Measurements from ENCODE around the gene PLTP.

PLTP gene

DNA sequence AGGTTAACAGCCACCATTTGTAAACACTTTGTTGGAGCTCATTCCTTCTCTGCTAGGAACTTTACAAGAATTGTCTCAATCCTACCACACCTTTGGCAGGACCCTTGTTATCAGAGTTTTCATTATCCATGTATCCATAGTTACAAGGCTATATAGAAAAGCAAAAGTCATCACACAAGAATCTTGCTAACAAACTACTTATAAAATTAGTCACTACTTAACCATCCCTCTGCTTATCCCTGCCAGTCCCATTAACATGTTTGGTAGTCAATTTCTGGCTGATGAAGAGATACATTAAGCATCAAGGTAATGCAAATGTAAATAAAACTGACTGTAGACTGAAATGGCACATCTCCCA lies 44.2 kb downstream of the PLTP start:
- no peak for DNase-seq

DNA sequence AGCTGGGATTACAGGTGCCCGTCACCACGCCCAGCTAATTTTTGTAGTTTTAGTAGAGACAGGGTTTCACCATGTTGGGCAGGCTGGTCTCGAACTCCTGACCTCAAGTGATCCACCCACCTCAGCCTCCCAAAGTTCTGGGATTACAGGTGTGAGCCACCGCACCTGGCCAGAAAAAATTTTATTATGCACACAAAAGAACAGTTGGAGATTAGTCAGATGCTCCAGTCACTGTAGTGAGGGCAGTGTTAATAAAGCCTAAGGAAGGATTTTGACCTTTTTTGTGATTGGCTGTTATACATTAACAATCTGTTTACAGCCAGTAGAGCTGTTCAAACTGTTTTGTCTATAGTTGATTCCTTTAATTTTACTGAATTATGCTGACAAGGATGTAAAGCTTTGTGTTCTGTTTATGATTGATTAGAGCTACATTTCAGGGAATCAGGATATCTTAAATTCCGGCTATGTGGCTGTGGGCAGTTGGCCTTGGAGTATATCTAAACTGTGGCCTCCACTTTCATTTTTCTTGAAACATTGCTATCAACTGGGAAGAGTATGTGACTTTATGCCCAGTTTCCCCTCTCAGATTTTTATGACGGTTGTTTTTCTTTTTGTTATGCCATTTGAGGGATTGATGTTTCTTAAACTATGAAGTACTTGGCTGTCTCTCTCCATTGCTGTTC lies 44.7 kb downstream of the PLTP start:
- no peak for DNase-seq

DNA sequence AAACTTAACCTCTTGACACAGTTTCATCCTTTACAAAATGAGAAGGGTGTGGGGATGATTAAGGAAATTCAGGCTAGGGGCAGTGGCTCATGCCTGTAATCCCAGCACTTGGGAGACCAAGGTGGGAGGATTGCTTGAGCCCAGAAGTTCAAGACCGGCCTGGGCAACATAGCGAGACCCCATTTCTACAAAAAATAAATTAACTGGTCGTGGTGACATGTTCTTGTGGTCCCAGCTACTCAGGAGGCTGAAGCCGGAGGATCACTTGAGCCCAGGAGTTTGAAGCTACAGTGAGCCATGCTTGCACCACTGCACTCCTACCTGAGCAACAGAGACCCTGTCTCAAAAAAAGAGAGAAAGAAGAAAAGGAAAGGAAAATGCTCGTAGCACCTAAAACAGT lies 45.5 kb downstream of the PLTP start:
- no peak for DNase-seq

DNA sequence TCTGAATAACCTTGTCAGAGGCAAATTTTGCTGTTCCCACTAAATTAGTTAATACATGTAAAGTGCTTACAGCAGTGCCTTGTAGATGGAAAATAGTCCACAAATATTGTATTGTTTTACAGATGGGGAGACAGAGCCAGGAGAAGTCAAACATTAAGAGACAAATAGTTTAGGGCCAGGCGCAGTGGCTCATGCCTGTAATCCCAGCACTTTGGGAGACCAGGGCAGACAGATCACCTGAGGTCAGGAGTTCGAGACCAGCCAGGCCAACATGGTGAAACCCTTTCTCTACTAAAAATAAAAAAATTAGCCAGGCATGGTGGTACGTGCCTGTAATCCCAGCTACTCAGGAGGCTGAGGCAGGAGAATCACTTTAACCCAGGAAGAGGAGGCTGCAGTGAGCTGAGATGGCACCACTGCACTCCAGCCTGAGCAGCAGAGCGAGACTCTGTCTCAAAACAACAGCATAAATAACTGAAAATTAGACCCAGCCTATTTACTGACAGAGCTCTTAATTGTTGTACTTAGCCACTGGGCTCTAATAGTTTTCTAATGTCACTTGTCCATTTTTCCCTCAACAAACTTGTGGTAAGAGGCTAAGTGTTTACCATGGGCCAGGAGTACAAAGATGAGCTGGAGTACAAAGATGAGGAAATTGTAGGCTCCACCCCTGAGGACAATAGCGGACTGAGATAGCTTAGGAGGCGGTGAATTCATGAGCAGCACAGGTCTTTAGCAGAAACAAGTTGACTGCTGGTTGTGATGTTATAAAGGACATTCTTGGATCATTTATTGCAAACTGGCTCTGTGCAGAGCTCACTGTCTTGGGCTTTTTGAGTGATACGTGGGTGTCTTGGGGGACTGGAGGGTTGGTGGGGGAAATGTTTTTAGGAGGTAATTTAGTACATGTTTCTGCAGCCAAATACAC lies 48.1 kb downstream of the PLTP start:
- no peak for DNase-seq

DNA sequence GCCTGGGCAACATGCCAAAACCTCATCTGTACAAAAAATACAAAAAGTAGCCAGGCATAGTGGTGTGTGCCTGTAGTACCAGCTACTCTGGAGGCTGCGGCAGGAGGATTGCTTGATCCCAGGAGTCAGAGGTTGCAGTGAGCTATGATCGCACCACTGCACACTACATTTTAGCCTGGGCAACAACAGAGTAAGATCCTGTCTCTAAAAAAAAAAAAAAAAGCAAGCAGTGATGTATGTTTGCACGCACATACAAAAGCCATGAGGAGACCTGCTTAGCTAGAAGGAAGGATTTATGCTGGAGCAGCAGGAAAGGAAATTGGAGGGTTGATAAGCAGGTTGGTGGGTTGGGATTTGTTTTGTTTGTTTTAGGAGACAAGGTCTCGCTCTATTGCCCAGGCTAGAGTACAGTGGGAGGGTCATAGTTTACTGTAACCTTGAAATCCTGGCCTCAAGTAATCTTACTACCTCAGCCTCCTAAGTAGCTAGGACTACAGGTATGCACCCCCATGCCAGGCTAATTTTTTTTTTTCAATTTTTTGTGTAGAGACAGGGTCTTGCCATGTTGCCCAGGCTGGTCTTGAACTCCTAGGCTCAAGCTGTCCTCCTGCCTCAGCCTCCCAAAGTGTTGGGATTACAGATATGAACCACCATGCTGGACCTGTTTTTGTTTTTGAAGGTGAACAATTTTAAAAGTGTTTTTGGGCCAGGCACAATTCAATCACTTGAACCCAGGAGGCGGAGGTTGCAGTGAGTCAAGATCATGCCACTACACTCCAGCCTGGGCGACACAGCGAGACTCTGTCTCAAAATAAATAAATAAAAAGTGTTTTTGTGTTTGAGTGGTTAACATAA lies 50.5 kb downstream of the PLTP start:
- DNase-seq: no peak

DNA sequence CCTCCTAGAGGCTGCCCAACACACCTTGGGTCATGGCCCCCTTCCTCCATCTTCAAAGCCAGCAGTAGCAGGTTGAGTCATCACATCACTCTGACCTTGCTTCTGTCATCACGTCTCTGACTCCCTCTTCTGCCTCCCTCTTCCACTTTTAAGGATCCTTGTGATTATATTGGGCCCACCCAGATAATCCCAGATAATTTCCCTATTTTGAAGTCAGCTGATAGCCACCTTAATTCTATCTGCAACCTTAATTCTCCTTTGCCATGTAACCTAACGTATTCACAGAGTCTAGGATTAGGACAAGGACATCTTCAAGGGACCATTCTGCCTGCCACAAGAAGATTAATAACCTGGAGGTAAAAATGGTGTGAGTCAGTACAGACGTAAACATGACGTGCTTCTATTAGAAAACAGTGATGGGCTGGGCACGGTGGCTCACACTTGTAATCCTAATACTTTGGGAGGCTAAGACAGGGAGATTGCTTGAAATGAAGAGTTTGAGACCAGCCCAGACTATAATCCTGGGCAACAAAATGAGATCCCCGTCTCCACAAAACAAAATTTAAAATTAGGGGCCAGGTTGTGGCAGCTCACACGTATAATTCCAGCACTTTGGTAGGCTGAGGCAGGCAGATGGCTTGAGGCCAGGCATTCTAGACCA lies 51.3 kb downstream of the PLTP start:
- DNase-seq: no peak

DNA sequence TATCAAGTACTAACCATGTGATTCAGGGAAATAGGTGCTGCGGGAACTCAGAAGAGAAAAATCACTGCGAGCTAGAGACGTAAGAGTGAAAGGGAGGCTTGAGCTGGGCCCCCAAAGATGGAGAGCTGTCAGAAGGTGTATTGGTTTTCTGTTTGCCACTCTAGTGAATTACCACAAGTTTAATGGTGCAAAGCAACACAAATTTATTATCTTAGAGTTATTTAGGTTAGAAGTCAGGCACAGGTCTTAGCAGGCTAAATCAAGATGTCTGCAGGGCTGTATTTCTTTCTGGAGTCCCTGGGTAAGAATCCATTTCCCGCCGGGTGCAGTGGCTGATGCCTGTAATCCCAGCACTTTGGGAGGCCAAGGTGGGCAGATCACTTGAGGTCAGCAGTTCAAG lies 52.0 kb downstream of the PLTP start:
- DNase-seq: no peak

- DNase-seq: no peak
Observed at GRCh38 chr20:45857882-45858216, 54.1 kb downstream of the PLTP start.

- DNase-seq: peak; percentile 91 to 92
Observed at GRCh38 chr20:45857114-45857881, 54.7 kb downstream of the PLTP start, which contains the start of the genes ACOT8 and ZSWIM3. Gene ACOT8, minus strand, starts transcription at chr20:45857392. Its CDS starts 77 bp downstream, at chr20:45857315. Gene ZSWIM3, plus strand, starts transcription at chr20:45857614. Its CDS starts 212 bp downstream, at chr20:45857826.

GRCh38 chr20:45853484-45853883 lies 58.5 kb downstream of the PLTP start:
- DNase-seq: no peak

- DNase-seq: no peak
Observed at GRCh38 chr20:45852326-45852725, 59.6 kb downstream of the PLTP start.

DNA sequence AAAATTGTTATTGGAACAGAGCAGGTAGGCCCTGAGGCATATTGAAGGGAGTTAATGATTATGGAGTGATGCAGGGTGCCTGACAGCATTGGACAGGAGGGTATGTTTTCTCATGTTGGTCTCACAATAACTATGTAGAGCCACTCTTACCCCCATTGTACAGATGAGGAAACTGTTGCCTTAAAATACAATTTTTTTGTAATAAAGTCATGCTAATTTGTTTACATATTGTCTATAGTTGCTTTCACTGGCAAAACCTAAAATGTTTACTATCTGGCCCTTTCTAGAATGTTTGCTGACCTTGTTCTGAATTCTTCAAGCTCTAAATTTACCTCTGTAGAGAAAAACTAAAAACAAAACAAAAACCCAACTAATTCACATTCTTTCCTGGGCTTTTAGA lies 60.5 kb downstream of the PLTP start:
- no peak for DNase-seq

DNA sequence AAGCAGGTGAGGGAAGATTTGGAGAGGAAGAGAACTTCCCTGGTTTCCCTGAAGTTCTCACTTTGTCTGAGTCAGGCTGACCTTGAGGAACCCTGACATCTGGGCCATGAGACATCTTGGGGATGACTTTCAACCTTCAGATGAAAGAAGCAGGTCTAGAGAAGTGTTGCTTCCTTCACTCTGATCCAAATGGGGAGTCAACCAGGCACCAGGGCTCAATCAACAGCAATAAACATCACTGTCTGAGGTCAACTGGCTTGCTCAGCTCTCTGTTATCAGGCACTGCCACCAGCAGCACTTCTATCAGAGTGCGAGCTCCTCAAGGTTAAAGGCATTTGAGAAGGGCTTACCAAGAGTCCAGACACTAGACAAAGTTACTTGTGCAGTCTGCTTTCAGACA lies 61.0 kb downstream of the PLTP start:
- no peak for DNase-seq

DNA sequence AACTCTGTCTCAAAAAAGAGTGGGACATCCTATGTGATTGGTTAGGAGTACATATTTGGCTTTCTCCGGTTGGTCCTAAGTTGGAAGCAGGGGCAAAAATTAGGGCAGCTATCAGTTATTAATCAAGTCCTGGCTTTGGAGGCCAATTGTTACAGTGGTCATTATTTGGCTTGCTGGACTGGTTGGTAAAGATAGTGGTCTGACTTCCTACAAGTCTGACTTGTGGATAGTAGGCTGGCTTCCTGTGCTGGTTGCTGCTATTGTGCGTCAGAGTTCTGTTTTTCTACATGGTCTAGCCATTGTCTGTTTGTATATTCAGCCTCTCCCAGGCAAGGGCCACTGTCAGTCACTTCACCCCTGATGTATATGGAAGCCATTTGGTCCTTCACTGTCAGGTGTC lies 61.7 kb downstream of the PLTP start:
- no peak for DNase-seq

DNA sequence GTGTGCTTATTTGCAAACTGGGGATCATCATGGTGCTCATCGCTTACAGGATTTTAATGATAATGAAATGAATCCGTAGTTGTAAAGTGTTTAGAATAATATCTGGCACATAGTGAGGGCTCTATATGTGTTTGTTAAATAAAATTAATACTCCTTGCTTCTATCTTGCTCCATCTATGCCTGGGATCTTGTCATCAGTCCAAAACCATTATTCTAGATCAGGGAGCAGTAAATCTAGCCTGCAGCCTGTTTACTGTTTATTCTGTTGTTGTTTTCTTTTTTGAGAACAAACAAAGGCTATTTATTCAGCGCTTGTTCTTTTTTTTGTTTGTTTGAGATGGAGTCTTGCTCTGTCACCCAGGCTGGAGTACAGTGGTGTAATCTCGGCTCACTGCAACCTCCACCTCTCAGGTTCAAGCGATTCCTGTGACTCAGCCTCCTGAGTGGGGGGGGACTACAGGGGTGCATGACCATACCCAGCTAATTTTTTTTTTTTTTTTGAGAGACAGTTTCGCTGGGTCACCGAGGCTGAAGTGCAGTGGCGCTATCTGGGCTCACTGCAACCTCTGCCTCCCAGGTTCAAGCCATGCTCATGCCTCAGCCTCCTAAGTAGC lies 62.9 kb downstream of the PLTP start:
- no peak for DNase-seq

All from activated T-cell treated with anti-CD3 and anti-CD28 coated beads, Interleukin-2, amount 50 U/mL, for 48 hours (primary cell).